ENCODE data around the gene KLHL29. TPM values are rescaled to one million over a fixed set of nuclear protein-coding genes. Genes with fewer than 3 reads are reported as not detected.

The KLHL29 gene
- total RNA-seq, 1 experiment from 2014 or later, result 3.4 TPM

DNA sequence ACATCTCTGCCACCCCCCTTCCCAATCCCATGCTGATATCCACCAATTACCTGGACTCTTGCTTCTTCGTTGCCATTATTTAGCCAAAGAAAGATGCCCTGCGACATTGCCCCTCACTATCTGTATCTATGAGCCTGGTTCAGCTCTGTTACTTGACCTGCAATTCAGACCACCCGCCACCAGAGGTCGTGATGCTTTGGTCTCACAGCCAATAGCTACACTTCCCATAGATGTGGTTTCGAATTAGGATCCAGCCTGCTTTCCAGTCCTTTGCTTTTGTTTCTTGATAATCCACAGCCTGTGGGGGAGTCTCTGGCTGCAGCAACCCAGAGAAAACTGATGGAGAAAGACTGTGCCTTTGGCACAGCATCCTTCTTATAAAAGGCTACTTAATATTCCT is 239.4 kb downstream of the KLHL29 start:
- Histone ChIP-seq H3K9me3 (ENCODE audit: insufficient read depth, low read depth) (peaks cover 4% of the 10 kb centered on the region; the same call in 1 of the 2 replicates), H3K9me2 (ENCODE audit: insufficient read depth) (no peaks in the 10 kb centered on the region), H3K27me3 (ENCODE audit: insufficient read depth, low read depth) (no peaks in the 10 kb centered on the region), H4K20me1 (ENCODE audit: insufficient read depth) (no peaks in the 10 kb centered on the region; the same call in 1 of the 2 replicates), H2AFZ (no peak overlapping the region), H3K4me2 (no peak overlapping the region), H3K4me3 (no peak overlapping the region), H3K27ac (no peak overlapping the region), H3K36me3 (ENCODE audit: low read depth) (no peaks in the 10 kb centered on the region), H3K4me1 (replicated peaks; ENCODE audit: insufficient read depth) (no peaks in the 10 kb centered on the region), H3F3A (ENCODE audit: insufficient read depth, low read depth) (no peaks in the 10 kb centered on the region), H3K79me2 (ENCODE audit: low read depth) (no peaks in the 10 kb centered on the region)
- DNase-seq, result no peak
- intact Hi-C loops (cut with micrococcal nuclease; ENCODE audit: unreplicated experiment), result no loop called here
- POLR2A ChIA-PET (ENCODE audit: unreplicated experiment), result no interaction called here
- CTCF ChIA-PET, result no interaction called here
- BruUV-seq (replicated peaks), result no TSS peak
- TF ChIP-seq EZH2 (IDR thresholded peaks at IDR 0.05; ENCODE audit: low read depth), result no peak
- TF ChIP-seq, protein P1, sequence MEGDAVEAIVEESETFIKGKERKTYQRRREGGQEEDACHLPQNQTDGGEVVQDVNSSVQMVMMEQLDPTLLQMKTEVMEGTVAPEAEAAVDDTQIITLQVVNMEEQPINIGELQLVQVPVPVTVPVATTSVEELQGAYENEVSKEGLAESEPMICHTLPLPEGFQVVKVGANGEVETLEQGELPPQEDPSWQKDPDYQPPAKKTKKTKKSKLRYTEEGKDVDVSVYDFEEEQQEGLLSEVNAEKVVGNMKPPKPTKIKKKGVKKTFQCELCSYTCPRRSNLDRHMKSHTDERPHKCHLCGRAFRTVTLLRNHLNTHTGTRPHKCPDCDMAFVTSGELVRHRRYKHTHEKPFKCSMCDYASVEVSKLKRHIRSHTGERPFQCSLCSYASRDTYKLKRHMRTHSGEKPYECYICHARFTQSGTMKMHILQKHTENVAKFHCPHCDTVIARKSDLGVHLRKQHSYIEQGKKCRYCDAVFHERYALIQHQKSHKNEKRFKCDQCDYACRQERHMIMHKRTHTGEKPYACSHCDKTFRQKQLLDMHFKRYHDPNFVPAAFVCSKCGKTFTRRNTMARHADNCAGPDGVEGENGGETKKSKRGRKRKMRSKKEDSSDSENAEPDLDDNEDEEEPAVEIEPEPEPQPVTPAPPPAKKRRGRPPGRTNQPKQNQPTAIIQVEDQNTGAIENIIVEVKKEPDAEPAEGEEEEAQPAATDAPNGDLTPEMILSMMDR (conservative IDR thresholded peaks at IDR 0.05), result peak; percentile 73

- Histone ChIP-seq H3K27me3 (ENCODE audit: insufficient read depth, low read depth) (no peaks in the 10 kb centered on the region), H3K27ac (no peak overlapping the region), H2AFZ (no peak overlapping the region), H3K79me2 (ENCODE audit: low read depth) (no peaks in the 10 kb centered on the region), H3F3A (ENCODE audit: insufficient read depth, low read depth) (no peaks in the 10 kb centered on the region), H3K9me2 (ENCODE audit: insufficient read depth) (no peaks in the 10 kb centered on the region), H3K4me1 (replicated peaks; ENCODE audit: insufficient read depth) (no peaks in the 10 kb centered on the region), H4K20me1 (ENCODE audit: insufficient read depth) (no peaks in the 10 kb centered on the region; the same call in 1 of the 2 replicates), H3K4me2 (no peak overlapping the region), H3K4me3 (no peak overlapping the region), H3K36me3 (ENCODE audit: low read depth) (no peaks in the 10 kb centered on the region), H3K9me3 (ENCODE audit: insufficient read depth, low read depth) (peaks cover 4% of the 10 kb centered on the region; the same call in 1 of the 2 replicates)
- no peak for DNase-seq
- intact Hi-C loops (cut with micrococcal nuclease; ENCODE audit: unreplicated experiment), result no loop called here
- TF ChIP-seq, protein P1 (conservative IDR thresholded peaks at IDR 0.05), result no peak
- TF ChIP-seq EZH2 (IDR thresholded peaks at IDR 0.05; ENCODE audit: low read depth), result no peak
- POLR2A ChIA-PET (ENCODE audit: unreplicated experiment), result no interaction called here
- no TSS peak for BruUV-seq (replicated peaks)
- CTCF ChIA-PET, result no interaction called here
Measured at GRCh38 chr2:23624915-23625314, 239.9 kb downstream of the KLHL29 start.

DNA sequence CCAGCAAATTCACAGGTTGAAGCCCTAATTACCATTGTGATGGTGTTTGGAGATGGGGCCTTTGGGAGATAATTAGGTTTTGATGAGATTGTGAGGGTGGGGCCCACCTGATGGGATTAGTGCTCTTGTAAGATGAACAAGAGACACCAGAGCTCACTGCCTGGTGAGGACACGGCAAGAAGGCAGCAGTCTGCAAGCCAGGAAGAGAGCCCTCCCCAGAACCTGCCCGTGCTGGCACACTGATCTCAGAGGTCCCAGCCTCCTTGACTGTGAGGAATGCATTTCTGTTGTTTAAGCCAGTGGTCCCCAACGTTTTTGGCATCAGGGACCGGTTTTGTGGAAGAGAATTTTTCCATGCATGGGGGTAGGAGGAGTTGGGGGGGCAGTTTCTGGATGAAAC is 240.7 kb downstream of the KLHL29 start:
- POLR2A ChIA-PET (ENCODE audit: unreplicated experiment), result no interaction called here
- Histone ChIP-seq H3K4me3 (no peak overlapping the region), H3K9me3 (ENCODE audit: insufficient read depth, low read depth) (peaks cover 4% of the 10 kb centered on the region; the same call in 1 of the 2 replicates), H3K4me2 (no peak overlapping the region), H3K27me3 (ENCODE audit: insufficient read depth, low read depth) (no peaks in the 10 kb centered on the region), H3K9me2 (ENCODE audit: insufficient read depth) (no peaks in the 10 kb centered on the region), H3K36me3 (ENCODE audit: low read depth) (no peaks in the 10 kb centered on the region), H3K79me2 (ENCODE audit: low read depth) (no peaks in the 10 kb centered on the region), H2AFZ (no peak overlapping the region), H3F3A (ENCODE audit: insufficient read depth, low read depth) (no peaks in the 10 kb centered on the region), H3K27ac (no peak overlapping the region), H4K20me1 (ENCODE audit: insufficient read depth) (no peaks in the 10 kb centered on the region), H3K4me1 (replicated peaks; ENCODE audit: insufficient read depth) (no peaks in the 10 kb centered on the region)
- no peak for DNase-seq
- no peak for TF ChIP-seq EZH2 (IDR thresholded peaks at IDR 0.05; ENCODE audit: low read depth)
- TF ChIP-seq, protein P1 (conservative IDR thresholded peaks at IDR 0.05), result no peak
- no TSS peak for BruUV-seq (replicated peaks)
- intact Hi-C loops (cut with micrococcal nuclease; ENCODE audit: unreplicated experiment), result no loop called here
- CTCF ChIA-PET, result no interaction called here
